ENCODE measurements around the gene DCTD. TPM values are rescaled to one million over a fixed set of nuclear protein-coding genes. Genes with fewer than 3 reads are reported as not detected.

Gene DCTD
- total and polyA plus RNA-seq, 2 of the 13 experiments (the other 11 are each of a cell fraction or from before 2014, with no cell fraction given) = 85.1 to 95.3 TPM

DNA sequence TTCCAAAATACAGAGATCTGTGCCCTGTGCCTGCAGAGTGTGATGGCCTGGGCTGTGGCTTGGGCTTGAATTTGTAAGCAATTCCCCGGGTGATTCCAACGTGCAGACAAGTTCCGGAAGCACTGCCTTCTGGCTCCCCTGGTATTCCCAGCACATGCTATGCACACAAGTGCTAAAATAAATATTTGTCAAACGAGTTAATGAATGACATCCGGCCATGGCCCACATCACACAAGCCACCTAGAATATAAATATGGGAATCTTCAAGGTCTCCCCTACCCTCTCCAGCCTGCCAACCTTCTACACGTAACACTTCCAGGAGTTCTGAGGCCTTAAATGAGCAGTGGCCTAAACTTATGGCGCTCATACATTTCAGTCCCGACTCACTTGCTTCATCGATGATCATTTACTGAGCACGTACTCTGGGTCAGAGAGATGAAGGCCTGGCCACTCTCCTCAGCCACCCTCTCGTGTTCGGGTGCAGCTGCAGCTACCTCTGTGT is 21.3 kb downstream of the DCTD start (continued):
- TF ChIP-seq MAFF (IDR thresholded peaks at IDR 0.05; ENCODE audit: low read depth, low read length) (no peak), ZNF652 (CRISPR knock-in tag; IDR thresholded peaks at IDR 0.05; ENCODE audit: borderline replicate concordance, low read depth) (peak; percentile 37; the same call in 1 of the 2 replicates), RBAK (CRISPR knock-in tag; IDR thresholded peaks at IDR 0.05) (no peak), DNMT3B (CRISPR knock-in tag; conservative IDR thresholded peaks at IDR 0.05) (no peak), KLF12 (CRISPR knock-in tag; IDR thresholded peaks at IDR 0.05; ENCODE audit: borderline replicate concordance) (no peak), NPAS2 (CRISPR knock-in tag; IDR thresholded peaks at IDR 0.05; ENCODE audit: borderline replicate concordance) (no peak), FOXP1 (IDR thresholded peaks at IDR 0.05) (no peak), FOXP1 (CRISPR knock-in tag; IDR thresholded peaks at IDR 0.05) (peak; percentile 68; the same call in 1 of the 2 replicates), KDM5B (CRISPR knock-in tag; IDR thresholded peaks at IDR 0.05; ENCODE audit: borderline replicate concordance) (peak; percentile 82; the same call in 1 of the 2 replicates), SUZ12 (IDR thresholded peaks at IDR 0.05; ENCODE audit: low read depth, low read length) (no peak), NCOA5 (CRISPR knock-in tag; IDR thresholded peaks at IDR 0.05) (no peak), ZNF564 (CRISPR knock-in tag; IDR thresholded peaks at IDR 0.05) (peak; percentile 61; the same call in 1 of the 2 replicates), ZNF12 (CRISPR knock-in tag; IDR thresholded peaks at IDR 0.05) (no peak), ZFP82 (CRISPR knock-in tag; IDR thresholded peaks at IDR 0.05; ENCODE audit: borderline replicate concordance) (no peak), CREM (IDR thresholded peaks at IDR 0.05) (peak; percentile 68), CREM (CRISPR knock-in tag; IDR thresholded peaks at IDR 0.05) (no peak), TMF1 (CRISPR knock-in tag; IDR thresholded peaks at IDR 0.05; ENCODE audit: low read depth) (0 out of 2 replicates have a peak, but pooled peaks have one; percentile 37), ZFX (CRISPR knock-in tag; IDR thresholded peaks at IDR 0.05; ENCODE audit: low read depth) (peak; percentile 71), ZNF256 (CRISPR knock-in tag; conservative IDR thresholded peaks at IDR 0.05) (no peak; the same call in 1 of the 2 replicates), ZNF354B (CRISPR knock-in tag; IDR thresholded peaks at IDR 0.05) (no peak), CCAR2 (optimal IDR thresholded peaks at IDR 0.05; ENCODE audit: low read depth, low read length) (no peak), ZNF672 (CRISPR knock-in tag; IDR thresholded peaks at IDR 0.05) (no peak), ZNF841 (CRISPR knock-in tag; IDR thresholded peaks at IDR 0.05; ENCODE audit: borderline replicate concordance) (no peak), IRF2 (CRISPR knock-in tag; IDR thresholded peaks at IDR 0.05) (peak; percentile 88), ZNF274 (CRISPR knock-in tag; IDR thresholded peaks at IDR 0.05) (no peak; the same call in 1 of the 2 replicates)
- TF ChIP-seq, protein P1, sequence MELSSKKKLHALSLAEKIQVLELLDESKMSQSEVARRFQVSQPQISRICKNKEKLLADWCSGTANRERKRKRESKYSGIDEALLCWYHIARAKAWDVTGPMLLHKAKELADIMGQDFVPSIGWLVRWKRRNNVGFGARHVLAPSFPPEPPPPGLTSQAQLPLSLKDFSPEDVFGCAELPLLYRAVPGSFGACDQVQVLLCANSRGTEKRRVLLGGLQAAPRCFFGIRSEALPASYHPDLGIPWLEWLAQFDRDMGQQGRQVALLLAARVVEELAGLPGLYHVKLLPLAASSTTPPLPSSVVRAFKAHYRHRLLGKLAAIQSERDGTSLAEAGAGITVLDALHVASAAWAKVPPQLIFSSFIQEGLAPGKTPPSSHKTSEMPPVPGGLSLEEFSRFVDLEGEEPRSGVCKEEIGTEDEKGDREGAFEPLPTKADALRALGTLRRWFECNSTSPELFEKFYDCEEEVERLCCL (CRISPR knock-in tag; IDR thresholded peaks at IDR 0.05; ENCODE audit: borderline replicate concordance) = 0 out of 2 replicates have a peak, but pooled peaks have one; percentile 56
- TF ChIP-seq, protein P2, sequence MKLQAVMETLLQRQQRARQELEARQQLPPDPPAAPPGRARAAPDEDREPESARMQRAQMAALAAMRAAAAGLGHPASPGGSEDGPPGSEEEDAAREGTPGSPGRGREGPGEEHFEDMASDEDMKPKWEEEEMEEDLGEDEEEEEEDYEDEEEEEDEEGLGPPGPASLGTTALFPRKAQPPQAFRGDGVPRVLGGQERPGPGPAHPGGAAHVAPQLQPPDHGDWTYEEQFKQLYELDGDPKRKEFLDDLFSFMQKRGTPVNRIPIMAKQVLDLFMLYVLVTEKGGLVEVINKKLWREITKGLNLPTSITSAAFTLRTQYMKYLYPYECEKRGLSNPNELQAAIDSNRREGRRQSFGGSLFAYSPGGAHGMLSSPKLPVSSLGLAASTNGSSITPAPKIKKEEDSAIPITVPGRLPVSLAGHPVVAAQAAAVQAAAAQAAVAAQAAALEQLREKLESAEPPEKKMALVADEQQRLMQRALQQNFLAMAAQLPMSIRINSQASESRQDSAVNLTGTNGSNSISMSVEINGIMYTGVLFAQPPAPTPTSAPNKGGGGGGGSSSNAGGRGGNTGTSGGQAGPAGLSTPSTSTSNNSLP (IDR thresholded peaks at IDR 0.05; ENCODE audit: low read depth, low read length) = peak; percentile 81
- TF ChIP-seq, protein P3, sequence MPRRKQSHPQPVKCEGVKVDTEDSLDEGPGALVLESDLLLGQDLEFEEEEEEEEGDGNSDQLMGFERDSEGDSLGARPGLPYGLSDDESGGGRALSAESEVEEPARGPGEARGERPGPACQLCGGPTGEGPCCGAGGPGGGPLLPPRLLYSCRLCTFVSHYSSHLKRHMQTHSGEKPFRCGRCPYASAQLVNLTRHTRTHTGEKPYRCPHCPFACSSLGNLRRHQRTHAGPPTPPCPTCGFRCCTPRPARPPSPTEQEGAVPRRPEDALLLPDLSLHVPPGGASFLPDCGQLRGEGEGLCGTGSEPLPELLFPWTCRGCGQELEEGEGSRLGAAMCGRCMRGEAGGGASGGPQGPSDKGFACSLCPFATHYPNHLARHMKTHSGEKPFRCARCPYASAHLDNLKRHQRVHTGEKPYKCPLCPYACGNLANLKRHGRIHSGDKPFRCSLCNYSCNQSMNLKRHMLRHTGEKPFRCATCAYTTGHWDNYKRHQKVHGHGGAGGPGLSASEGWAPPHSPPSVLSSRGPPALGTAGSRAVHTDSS (CRISPR knock-in tag; conservative IDR thresholded peaks at IDR 0.05) = no peak
- TF ChIP-seq, protein P4, sequence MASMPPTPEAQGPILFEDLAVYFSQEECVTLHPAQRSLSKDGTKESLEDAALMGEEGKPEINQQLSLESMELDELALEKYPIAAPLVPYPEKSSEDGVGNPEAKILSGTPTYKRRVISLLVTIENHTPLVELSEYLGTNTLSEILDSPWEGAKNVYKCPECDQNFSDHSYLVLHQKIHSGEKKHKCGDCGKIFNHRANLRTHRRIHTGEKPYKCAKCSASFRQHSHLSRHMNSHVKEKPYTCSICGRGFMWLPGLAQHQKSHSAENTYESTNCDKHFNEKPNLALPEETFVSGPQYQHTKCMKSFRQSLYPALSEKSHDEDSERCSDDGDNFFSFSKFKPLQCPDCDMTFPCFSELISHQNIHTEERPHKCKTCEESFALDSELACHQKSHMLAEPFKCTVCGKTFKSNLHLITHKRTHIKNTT (CRISPR knock-in tag; IDR thresholded peaks at IDR 0.05) = no peak

Measured in HepG2 (cell line).